HS-27A (cell line): ENCODE measurements around the gene ZNF554.
"Not testable (repeated sequence)": the region's sequence is repeated elsewhere in the genome, so short reads cannot be mapped to it uniquely, and the experiment has no call there.

ENCODE experiments used
- DNase-seq: peaks from one replicate; pipeline ENCODE4 v3.0.0-alpha.2; 2012; ENCODE audit warnings: low read depth, missing footprints

ZNF554 gene

GRCh38 chr19:2790557-2791271, 29.0 kb upstream of the ZNF554 start:
- no peak for DNase-seq

GRCh38 chr19:2791440-2791839, 28.2 kb upstream of the ZNF554 start:
- no peak for DNase-seq

- no peak for DNase-seq
Measured at GRCh38 chr19:2791876-2792275, 27.8 kb upstream of the ZNF554 start.

GRCh38 chr19:2792666-2793065, 27.0 kb upstream of the ZNF554 start:
- not testable (repeated sequence) for DNase-seq

GRCh38 chr19:2793126-2793525, 26.5 kb upstream of the ZNF554 start:
- DNase-seq: no peak

- no peak for DNase-seq
Measured at GRCh38 chr19:2793577-2793976, 26.1 kb upstream of the ZNF554 start.

GRCh38 chr19:2795827-2796658, 23.6 kb upstream of the ZNF554 start:
- DNase-seq: no peak

- DNase-seq: no peak
Measured at GRCh38 chr19:2796659-2797266, 22.9 kb upstream of the ZNF554 start.

- DNase-seq: no peak
Measured at GRCh38 chr19:2797280-2797679, 22.4 kb upstream of the ZNF554 start.

- no peak for DNase-seq
Measured at GRCh38 chr19:2798158-2798685, 21.4 kb upstream of the ZNF554 start.

- no peak for DNase-seq
Measured at GRCh38 chr19:2798733-2799132, 20.9 kb upstream of the ZNF554 start.

GRCh38 chr19:2799273-2800020, 20.2 kb upstream of the ZNF554 start:
- DNase-seq: no peak

GRCh38 chr19:2800506-2800905, 19.2 kb upstream of the ZNF554 start:
- no peak for DNase-seq

- no peak for DNase-seq
Measured at GRCh38 chr19:2802826-2803225, 16.8 kb upstream of the ZNF554 start.

- DNase-seq: no peak
Measured at GRCh38 chr19:2803486-2804155, 16.0 kb upstream of the ZNF554 start.

- DNase-seq: no peak
Measured at GRCh38 chr19:2804156-2805004, 15.3 kb upstream of the ZNF554 start.

GRCh38 chr19:2805261-2805900, 14.3 kb upstream of the ZNF554 start:
- DNase-seq: no peak

GRCh38 chr19:2805991-2806649, 13.5 kb upstream of the ZNF554 start:
- no peak for DNase-seq

- no peak for DNase-seq
Measured at GRCh38 chr19:2806736-2807378, 12.8 kb upstream of the ZNF554 start.
